Tibial nerve (tissue), 4 donors: Measurements from ENCODE around the gene ADGRG6. TPM values are rescaled to one million over a fixed set of nuclear protein-coding genes. Genes with fewer than 3 reads are reported as not detected.

Experiments used
- DNase-seq, 2 donors: peaks; one replicate each; pipeline ENCODE4 v3.0.0-alpha.2; 2019; ENCODE audit warnings: low spot score in 2 of 2
- H3K27ac ChIP-seq, 4 donors: fragments of 200-600 bp; sonication (generic) in 3 of 4; one replicate each; pipeline ENCODE4 v1.5.1; 2017 to 2019; ENCODE audit warnings: mild to moderate bottlenecking in 1 of 4
- H3K27me3 ChIP-seq, 2 donors: fragments of 200-600 bp; sonication (generic) in 1 of 2; one replicate each; pipeline versions ENCODE4 v1.5.1 to v1.6.0; 2017 to 2019
- H3K36me3 ChIP-seq, 3 donors: fragments of 200-600 bp; sonication (generic); one replicate each; pipeline ENCODE4 v1.5.1; 2018 to 2019
- H3K4me1 ChIP-seq, 4 donors: fragments of 200-600 bp; sonication (generic) in 3 of 4; one replicate each; pipeline ENCODE4 v1.5.1; 2017 to 2019
- H3K4me3 ChIP-seq, 4 donors: fragments of 200-600 bp; sonication (generic) in 3 of 4; one replicate each; pipeline ENCODE4 v1.5.1; 2017 to 2019; ENCODE audit warnings: mild to moderate bottlenecking in 1 of 4, moderate library complexity in 1 of 4
- H3K9me3 ChIP-seq, 4 donors: fragments of 200-600 bp; sonication (generic) in 3 of 4; one replicate each; pipeline ENCODE4 v1.5.1; 2017 to 2019
- EP300 ChIP-seq, 2 donors: sonication (generic); formaldehyde crosslinking; IDR thresholded peaks; one replicate each; pipeline ENCODE4 v1.6.1; 2017; ENCODE audit warnings: antibody characterized with exemption in 2 of 2, mild to moderate bottlenecking in 1 of 2
- POLR2A ChIP-seq, 2 donors: fragments of 450-650 bp; IDR thresholded peaks; one replicate each; pipeline ENCODE4 v1.6.1; 2017; ENCODE audit warnings: antibody characterized with exemption in 2 of 2, mild to moderate bottlenecking in 2 of 2, moderate library complexity in 2 of 2
- WGBS, 2 donors: methylation state at CpG; one replicate each; pipeline ENCODE4 v1.1.5; 2018; 5-methylcytosine and 5-hydroxymethylcytosine counted together
- total RNA-seq, 4 donors: library from RNA; depleted of rRNA; stranded (reverse); fragments of >200 nt; gene quantifications; one replicate each; pipeline ENCODE4 v1.1.0, GENCODE V29; 2016
- TF ChIP-seq, protein P1 (sequence below), 5 experiments: fragments of 200-600 bp in 3 of 5; fragments of 450-650 bp in 2 of 5; sonication (generic) in 3 of 5; IDR thresholded peaks; one replicate each; pipeline ENCODE4 v1.5.1; 2016 to 2019; ENCODE audit warnings: antibody characterized with exemption in 5 of 5, mild to moderate bottlenecking in 3 of 5, moderate library complexity in 2 of 5

The ADGRG6 gene
- total RNA-seq, 4 donors from 2014 or later = 35.4 to 59.9 (median 39.1) TPM

GRCh38 chr6:142304241-142304640, 2.4 kb downstream of the ADGRG6 start:
- peak overlapping the region in 2 of 4 donors; percentile 46 to 88 for H3K27ac ChIP-seq
- no peak for DNase-seq
- peaks cover 0 to 40% (median 0%) of the 10 kb centered on the region in 4 donors for H3K4me1 ChIP-seq
- no peak overlapping the region for H3K4me3 ChIP-seq
- TF ChIP-seq, protein P1, sequence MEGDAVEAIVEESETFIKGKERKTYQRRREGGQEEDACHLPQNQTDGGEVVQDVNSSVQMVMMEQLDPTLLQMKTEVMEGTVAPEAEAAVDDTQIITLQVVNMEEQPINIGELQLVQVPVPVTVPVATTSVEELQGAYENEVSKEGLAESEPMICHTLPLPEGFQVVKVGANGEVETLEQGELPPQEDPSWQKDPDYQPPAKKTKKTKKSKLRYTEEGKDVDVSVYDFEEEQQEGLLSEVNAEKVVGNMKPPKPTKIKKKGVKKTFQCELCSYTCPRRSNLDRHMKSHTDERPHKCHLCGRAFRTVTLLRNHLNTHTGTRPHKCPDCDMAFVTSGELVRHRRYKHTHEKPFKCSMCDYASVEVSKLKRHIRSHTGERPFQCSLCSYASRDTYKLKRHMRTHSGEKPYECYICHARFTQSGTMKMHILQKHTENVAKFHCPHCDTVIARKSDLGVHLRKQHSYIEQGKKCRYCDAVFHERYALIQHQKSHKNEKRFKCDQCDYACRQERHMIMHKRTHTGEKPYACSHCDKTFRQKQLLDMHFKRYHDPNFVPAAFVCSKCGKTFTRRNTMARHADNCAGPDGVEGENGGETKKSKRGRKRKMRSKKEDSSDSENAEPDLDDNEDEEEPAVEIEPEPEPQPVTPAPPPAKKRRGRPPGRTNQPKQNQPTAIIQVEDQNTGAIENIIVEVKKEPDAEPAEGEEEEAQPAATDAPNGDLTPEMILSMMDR (IDR thresholded peaks at IDR 0.05) = no peak
- TF ChIP-seq EP300 (IDR thresholded peaks at IDR 0.05) = no peak
- H3K36me3 ChIP-seq = no peaks in the 10 kb centered on the region
- no peaks in the 10 kb centered on the region for H3K27me3 ChIP-seq
- WGBS, 2 donors = 43 to 52% methylated on average over 2 of the region's 2 CpGs
- H3K9me3 ChIP-seq = no peaks in the 10 kb centered on the region

DNA sequence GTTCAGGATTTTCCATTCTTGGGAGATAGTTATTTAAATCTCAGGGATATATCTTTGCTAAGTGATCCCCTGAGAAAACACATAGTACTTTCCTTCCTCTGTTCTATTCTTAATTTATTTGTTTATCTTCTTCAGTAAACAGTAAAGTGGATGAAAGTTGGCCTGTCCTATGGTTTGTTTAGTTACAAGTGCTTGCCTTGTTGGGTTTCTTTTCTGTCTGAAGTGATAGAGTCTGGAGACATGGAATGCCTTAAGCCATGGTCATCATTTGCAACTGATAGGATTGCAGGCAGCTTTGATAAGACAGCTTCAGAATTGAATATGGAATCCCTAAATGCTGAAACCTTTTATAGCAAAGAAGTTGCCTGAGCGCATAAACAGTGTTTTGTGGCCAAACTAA, 4.9 kb downstream of the ADGRG6 start:
- H3K4me3 ChIP-seq = no peak overlapping the region
- peak overlapping the region in 1 of 4 donors; percentile 2 for H3K27ac ChIP-seq
- no peaks in the 10 kb centered on the region for H3K27me3 ChIP-seq
- no peak for DNase-seq
- TF ChIP-seq, protein P1 (IDR thresholded peaks at IDR 0.05) = no peak
- no peak for TF ChIP-seq POLR2A (IDR thresholded peaks at IDR 0.05)
- TF ChIP-seq EP300 (IDR thresholded peaks at IDR 0.05) = no peak
- H3K36me3 ChIP-seq = no peaks in the 10 kb centered on the region
- 91% methylated on average over 1 of the region's 1 CpG for WGBS, 2 donors
- no peaks in the 10 kb centered on the region for H3K9me3 ChIP-seq
- peaks cover 0 to 44% (median 0%) of the 10 kb centered on the region in 4 donors for H3K4me1 ChIP-seq

- no peaks in the 10 kb centered on the region for H3K27me3 ChIP-seq
- peaks cover 0 to 46% (median 0%) of the 10 kb centered on the region in 4 donors for H3K4me1 ChIP-seq
- H3K9me3 ChIP-seq = no peaks in the 10 kb centered on the region
- 81% methylated on average over 2 of the region's 2 CpGs for WGBS, 2 donors
- no peak overlapping the region for H3K4me3 ChIP-seq
- DNase-seq = no peak
- TF ChIP-seq, protein P1 (IDR thresholded peaks at IDR 0.05) = no peak
- TF ChIP-seq EP300 (IDR thresholded peaks at IDR 0.05) (no peak), POLR2A (IDR thresholded peaks at IDR 0.05) (no peak)
- peak overlapping the region in 1 of 4 donors; percentile 40 for H3K27ac ChIP-seq
- H3K36me3 ChIP-seq = no peaks in the 10 kb centered on the region
These were observed 6.3 kb downstream of the ADGRG6 start for GRCh38 chr6:142307963-142308748.

DNA sequence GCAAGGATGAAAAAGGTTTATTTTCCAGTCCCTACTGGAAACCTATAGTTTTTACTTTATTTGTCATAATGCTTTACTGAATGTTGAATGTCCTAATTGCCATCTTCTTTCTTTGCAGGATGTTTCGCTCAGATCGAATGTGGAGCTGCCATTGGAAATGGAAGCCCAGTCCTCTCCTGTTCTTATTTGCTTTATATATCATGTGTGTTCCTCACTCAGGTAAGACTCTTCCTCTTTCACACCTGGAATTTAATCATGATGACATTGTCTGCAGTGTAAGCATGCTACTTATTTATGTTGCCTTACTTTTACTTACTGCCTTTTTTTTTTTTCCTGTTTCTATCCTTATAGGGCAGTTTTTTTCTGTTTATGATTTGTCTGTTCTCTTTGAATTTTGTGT, 7.6 kb downstream of the ADGRG6 start:
- peaks cover 0 to 53% (median 0%) of the 10 kb centered on the region in 4 donors for H3K4me1 ChIP-seq
- H3K27ac ChIP-seq = peak overlapping the region in 1 of 4 donors; percentile 41
- H3K36me3 ChIP-seq = no peaks in the 10 kb centered on the region
- TF ChIP-seq POLR2A (IDR thresholded peaks at IDR 0.05) (no peak), EP300 (IDR thresholded peaks at IDR 0.05) (no peak)
- TF ChIP-seq, protein P1 (IDR thresholded peaks at IDR 0.05) = no peak
- H3K4me3 ChIP-seq = no peak overlapping the region
- H3K9me3 ChIP-seq = no peaks in the 10 kb centered on the region
- 93 to 94% methylated on average over 2 of the region's 2 CpGs for WGBS, 2 donors
- no peaks in the 10 kb centered on the region for H3K27me3 ChIP-seq
- no peak for DNase-seq

DNA sequence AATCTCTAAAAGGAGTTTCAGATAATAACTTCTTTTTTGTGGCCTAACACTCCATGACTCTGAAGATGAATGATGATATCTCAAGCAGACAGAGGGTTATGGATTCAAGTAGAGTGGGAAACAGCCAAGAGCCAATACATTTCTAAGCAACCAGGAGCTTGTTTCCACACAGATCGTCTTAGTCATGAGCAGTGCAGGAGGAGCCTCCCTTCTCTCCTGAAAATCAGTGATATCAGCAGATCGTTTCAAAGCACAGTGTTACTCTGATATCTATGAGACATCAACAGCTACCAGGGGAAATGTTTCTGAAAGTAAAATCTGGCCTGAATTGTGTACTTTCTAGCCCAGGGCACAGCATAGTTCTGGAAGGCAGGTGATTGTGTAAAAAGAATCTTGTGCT, 11.5 kb downstream of the ADGRG6 start:
- H3K4me3 ChIP-seq = no peak overlapping the region
- TF ChIP-seq EP300 (IDR thresholded peaks at IDR 0.05) (no peak), POLR2A (IDR thresholded peaks at IDR 0.05) (no peak)
- TF ChIP-seq, protein P1 (IDR thresholded peaks at IDR 0.05) = no peak
- peak overlapping the region in 2 of 4 donors; percentile 29 to 47 for H3K27ac ChIP-seq
- H3K4me1 ChIP-seq = peaks cover 0 to 38% (median 0%) of the 10 kb centered on the region in 4 donors
- WGBS, 2 donors = 18 to 26% methylated on average over 2 of the region's 2 CpGs
- no peak for DNase-seq
- no peaks in the 10 kb centered on the region for H3K36me3 ChIP-seq
- H3K27me3 ChIP-seq = no peaks in the 10 kb centered on the region
- no peaks in the 10 kb centered on the region for H3K9me3 ChIP-seq
